Keratinocyte (primary cell): ENCODE measurements around the gene TCERG1L.

Experiments used
- CTCF ChIP-seq, 3 experiments: IDR thresholded peaks in 1 of 3; conservative IDR thresholded peaks in 1 of 3; optimal IDR thresholded peaks in 1 of 3; 2 replicates in 2 of 3; 3 replicates in 1 of 3; pipeline versions ENCODE3 to v1.5.1; 2011; ENCODE audit warnings: low read length in 3 of 3, mild to moderate bottlenecking in 3 of 3, moderate library complexity in 2 of 3, control low read depth in 1 of 3, inconsistent platforms in 1 of 3; ENCODE audit not compliant: insufficient read depth in 2 of 3; ENCODE audit errors: extremely low read depth in 1 of 3
- EZH2 ChIP-seq: IDR thresholded peaks from one replicate; pipeline ENCODE4 v1.6.1; 2012; ENCODE audit warnings: inconsistent platforms, mild to moderate bottlenecking, low read length, moderate library complexity

- TF ChIP-seq CTCF (optimal IDR thresholded peaks at IDR 0.05 in 1 of 3, IDR thresholded peaks at IDR 0.05 in 1 of 3, conservative IDR thresholded peaks at IDR 0.05 in 1 of 3; ENCODE audit: extremely low read depth in 1 of 3, insufficient read depth in 2 of 3, low read length in 3 of 3), result no peak
- TF ChIP-seq EZH2, result no peak
Observed at GRCh38 chr10:131183546-131184045, 127.9 kb downstream of the TCERG1L start.
